Spleen (tissue), 11 donors: ENCODE data around the gene APBB2. TPM values are rescaled to one million over a fixed set of nuclear protein-coding genes. Genes with fewer than 3 reads are reported as not detected.

ENCODE experiments used
- DNase-seq: peaks from one replicate; pipeline ENCODE4 v3.0.0-alpha.2; 2020
- H3K27ac ChIP-seq, 8 donors: fragments of 200-600 bp; sonication (generic) in 7 of 8; 1 replicate in 4 of 8; 2 replicates in 4 of 8; pipeline versions ENCODE4 v1.5.0 to v1.8.0; 2016 to 2021; ENCODE audit warnings: inconsistent platforms in 4 of 8, mild to moderate bottlenecking in 4 of 8, moderate library complexity in 1 of 8
- H3K27me3 ChIP-seq, 7 donors: fragments of 200-600 bp; sonication (generic) in 6 of 7; replicated peaks in 1 of 7; 1 replicate in 4 of 7; 2 replicates in 3 of 7; pipeline versions ENCODE4 v1.5.0 to v1.8.0; 2016 to 2021; ENCODE audit warnings: inconsistent platforms in 3 of 7, mild to moderate bottlenecking in 1 of 7
- H3K36me3 ChIP-seq, 6 donors: fragments of 200-600 bp; sonication (generic) in 5 of 6; 1 replicate in 4 of 6; 2 replicates in 2 of 6; pipeline versions ENCODE4 v1.5.0 to v1.8.0; 2016 to 2021; ENCODE audit warnings: inconsistent platforms in 2 of 6
- H3K4me1 ChIP-seq, 6 donors: fragments of 200-600 bp; sonication (generic) in 5 of 6; 1 replicate in 3 of 6; 2 replicates in 3 of 6; pipeline versions ENCODE4 v1.5.0 to v1.8.0; 2016 to 2021; ENCODE audit warnings: inconsistent platforms in 3 of 6
- H3K4me3 ChIP-seq, 8 donors: fragments of 200-600 bp; sonication (generic) in 7 of 8; 1 replicate in 4 of 8; 2 replicates in 4 of 8; pipeline versions ENCODE4 v1.5.0 to v1.8.0; 2016 to 2021; ENCODE audit warnings: inconsistent platforms in 4 of 8, mild to moderate bottlenecking in 4 of 8, moderate library complexity in 2 of 8
- H3K9me3 ChIP-seq, 8 donors: fragments of 200-600 bp; sonication (generic) in 7 of 8; 1 replicate in 4 of 8; 2 replicates in 4 of 8; pipeline versions ENCODE4 v1.5.0 to v1.8.0; 2016 to 2021; ENCODE audit warnings: inconsistent platforms in 4 of 8
- POLR2A ChIP-seq, 3 donors: fragments of 450-650 bp; IDR thresholded peaks; one replicate each; pipeline ENCODE4 v1.5.1; 2017; ENCODE audit warnings: antibody characterized with exemption in 3 of 3, mild to moderate bottlenecking in 1 of 3
- POLR2AphosphoS5 ChIP-seq, 3 donors: sonication (generic); formaldehyde crosslinking; IDR thresholded peaks; one replicate each; pipeline ENCODE4 v1.5.1; 2017; ENCODE audit warnings: antibody characterized with exemption in 3 of 3
- WGBS, 5 donors: extraction: QIAGEN DNeasy Blood & Tissue Kit in 3 of 5; methylation state at CpG; one replicate each; pipeline versions ENCODE4 v1.1.5 to v1.1.7; 2013 to 2018; 5-methylcytosine and 5-hydroxymethylcytosine counted together
- intact Hi-C: fragments of 100-400 bp; cut with DNase I; formaldehyde crosslinking; loops from one replicate; pipeline ENCODE4 v1.15.0; 2023; ENCODE audit warnings: low total_unique reads
- polyA plus RNA-seq, 3 donors: library from polyadenylated mRNA; stranded (reverse); fragments of 200-250 nt; gene quantifications; one replicate each; pipeline ENCODE4 v1.2.1, GENCODE V29; 2013
- total RNA-seq, 7 donors: library from RNA; depleted of rRNA in 3 of 7; stranded (reverse); fragments of >200 nt in 3 of 7; fragmentation: NEBNext Ultra II Directional in 4 of 7; extraction: Animal tissue kit (Norgen Biotek cat#: 25700) in 4 of 7; gene quantifications; one replicate each; pipeline versions ENCODE4 v1.1.0 to v1.2.1, GENCODE V29; 2016 to 2021
- TF ChIP-seq, protein P1 (sequence below), 11 experiments: fragments of 200-600 bp in 7 of 11; fragments of 450-650 bp in 4 of 11; sonication (generic) in 4 of 11; IDR thresholded peaks in 8 of 11; conservative IDR thresholded peaks in 3 of 11; 1 replicate in 7 of 11; 2 replicates in 4 of 11; pipeline versions ENCODE4 v1.4.0 to v1.8.0; 2016 to 2021; ENCODE audit warnings: antibody characterized with exemption in 11 of 11, inconsistent platforms in 4 of 11, mild to moderate bottlenecking in 1 of 11
- donor health status: healthy with polysubstance abuse.
- donor health status: DM: no; HTN: no; CAD: no; lungs with moderate emphysema.
- donor health status: DM: no; HTN: no; CAD: no.
- donor health status: Bipolar disorder and iron deficiency.
- donor health status: healthy.
- donor health status: DM: no; HTN: no; CAD: no.
- donor health status: DM: yes; HTN: yes; CAD: no.

APBB2 gene
- total and polyA plus RNA-seq, 10 donors, result 4.0 to 115 (median 76.7) TPM

DNA sequence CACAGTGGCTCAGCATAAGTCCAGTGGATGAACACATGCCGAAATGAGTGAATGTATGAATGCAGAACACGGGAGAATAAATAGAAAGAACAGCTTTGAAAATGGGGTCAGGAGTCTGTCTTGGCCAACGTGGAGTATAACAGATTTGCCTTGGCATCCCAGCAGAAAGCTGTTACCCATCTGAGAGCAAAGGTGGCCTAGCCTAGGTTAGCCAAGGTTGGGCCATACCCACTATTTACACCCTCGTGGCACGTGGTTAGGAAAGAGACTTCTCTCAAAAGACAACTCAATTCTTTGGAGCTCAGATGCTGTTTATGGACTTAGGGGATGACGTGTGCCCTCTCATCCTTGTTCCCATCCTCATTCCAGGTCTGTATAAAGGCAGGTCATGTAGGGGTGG, 337.3 kb downstream of the APBB2 start:
- no peak for TF ChIP-seq POLR2AphosphoS5 (IDR thresholded peaks at IDR 0.05)
- no peak for TF ChIP-seq POLR2A (IDR thresholded peaks at IDR 0.05)
- TF ChIP-seq, protein P1, sequence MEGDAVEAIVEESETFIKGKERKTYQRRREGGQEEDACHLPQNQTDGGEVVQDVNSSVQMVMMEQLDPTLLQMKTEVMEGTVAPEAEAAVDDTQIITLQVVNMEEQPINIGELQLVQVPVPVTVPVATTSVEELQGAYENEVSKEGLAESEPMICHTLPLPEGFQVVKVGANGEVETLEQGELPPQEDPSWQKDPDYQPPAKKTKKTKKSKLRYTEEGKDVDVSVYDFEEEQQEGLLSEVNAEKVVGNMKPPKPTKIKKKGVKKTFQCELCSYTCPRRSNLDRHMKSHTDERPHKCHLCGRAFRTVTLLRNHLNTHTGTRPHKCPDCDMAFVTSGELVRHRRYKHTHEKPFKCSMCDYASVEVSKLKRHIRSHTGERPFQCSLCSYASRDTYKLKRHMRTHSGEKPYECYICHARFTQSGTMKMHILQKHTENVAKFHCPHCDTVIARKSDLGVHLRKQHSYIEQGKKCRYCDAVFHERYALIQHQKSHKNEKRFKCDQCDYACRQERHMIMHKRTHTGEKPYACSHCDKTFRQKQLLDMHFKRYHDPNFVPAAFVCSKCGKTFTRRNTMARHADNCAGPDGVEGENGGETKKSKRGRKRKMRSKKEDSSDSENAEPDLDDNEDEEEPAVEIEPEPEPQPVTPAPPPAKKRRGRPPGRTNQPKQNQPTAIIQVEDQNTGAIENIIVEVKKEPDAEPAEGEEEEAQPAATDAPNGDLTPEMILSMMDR (IDR thresholded peaks at IDR 0.05 in 8 of 11, conservative IDR thresholded peaks at IDR 0.05 in 3 of 11), result no peak
- no peaks in the 10 kb centered on the region for H3K4me1 ChIP-seq
- peaks cover 0 to 29% (median 0%) of the 10 kb centered on the region in 6 donors for H3K36me3 ChIP-seq
- no peaks in the 10 kb centered on the region for H3K27me3 ChIP-seq
- no peaks in the 10 kb centered on the region for H3K9me3 ChIP-seq
- no peak overlapping the region for H3K4me3 ChIP-seq
- intact Hi-C loops, result no loop called here
- no peak for DNase-seq
- no peak overlapping the region for H3K27ac ChIP-seq
- WGBS, 5 donors, result 82 to 94% (median 91%) methylated on average over 6 of the region's 6 CpGs

DNA sequence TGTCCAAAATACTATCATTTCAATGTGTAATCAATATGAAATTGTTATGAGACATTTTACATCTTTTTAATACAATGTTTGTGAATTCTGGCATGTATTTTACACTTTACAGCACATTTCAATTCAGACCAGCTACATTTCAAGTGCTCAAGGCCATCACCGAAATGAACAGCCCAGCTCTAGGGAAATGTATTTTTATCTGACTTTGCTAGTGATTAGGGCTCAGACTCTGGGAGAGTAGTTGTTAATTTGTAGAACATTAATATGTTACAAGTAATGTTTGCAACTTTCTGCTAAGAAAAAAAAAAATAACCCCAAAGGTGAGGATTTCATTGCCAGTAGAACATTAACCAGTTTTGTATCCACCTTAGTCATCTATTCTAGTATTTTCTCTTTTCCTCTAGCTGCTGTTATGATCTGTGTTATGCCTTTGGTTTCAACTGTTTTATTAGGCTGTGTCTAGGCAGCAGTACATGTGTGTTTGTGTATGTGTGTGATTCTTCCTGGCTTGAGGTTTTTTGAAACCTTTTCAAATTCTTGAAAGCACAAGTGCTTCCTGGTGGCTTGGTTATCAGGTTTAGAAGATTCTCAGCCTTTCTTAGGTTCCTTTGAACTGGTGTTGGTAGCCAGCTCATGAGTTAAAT, 338.7 kb downstream of the APBB2 start:
- no peak overlapping the region for H3K27ac ChIP-seq
- peaks cover 0 to 20% (median 0%) of the 10 kb centered on the region in 6 donors for H3K36me3 ChIP-seq
- H3K27me3 ChIP-seq, result no peaks in the 10 kb centered on the region
- H3K4me1 ChIP-seq, result no peaks in the 10 kb centered on the region
- no peak overlapping the region for H3K4me3 ChIP-seq
- intact Hi-C loops, result no loop called here
- no peaks in the 10 kb centered on the region for H3K9me3 ChIP-seq
- 40 to 84% (median 73%) methylated on average over 1 of the region's 1 CpG for WGBS, 5 donors
- TF ChIP-seq POLR2AphosphoS5 (IDR thresholded peaks at IDR 0.05) (no peak), POLR2A (IDR thresholded peaks at IDR 0.05) (no peak)
- TF ChIP-seq, protein P1 (IDR thresholded peaks at IDR 0.05 in 8 of 11, conservative IDR thresholded peaks at IDR 0.05 in 3 of 11), result no peak
- no peak for DNase-seq

DNA sequence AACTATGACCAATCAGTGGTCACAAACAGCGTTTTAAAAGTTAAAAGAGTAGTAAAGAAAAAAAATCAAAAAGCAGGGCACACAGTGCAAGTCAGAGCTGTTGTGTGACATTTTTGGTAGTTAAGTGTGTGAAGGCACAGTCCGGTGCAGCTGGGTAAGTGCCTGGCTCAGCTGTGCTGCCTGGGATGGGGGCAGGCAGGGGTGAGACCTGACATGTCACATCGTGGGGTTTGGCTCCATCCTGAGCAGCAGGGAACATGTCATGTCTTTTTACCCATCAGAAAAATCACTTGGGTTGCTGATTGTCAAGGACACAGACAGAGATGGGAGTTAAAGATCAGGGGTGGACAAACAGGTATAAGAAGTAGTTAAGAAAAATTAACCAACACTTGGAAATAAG, 339.4 kb downstream of the APBB2 start:
- intact Hi-C loops, result no loop called here
- H3K4me1 ChIP-seq, result no peaks in the 10 kb centered on the region
- peaks cover 0 to 13% (median 0%) of the 10 kb centered on the region in 6 donors for H3K36me3 ChIP-seq
- TF ChIP-seq, protein P1 (IDR thresholded peaks at IDR 0.05 in 8 of 11, conservative IDR thresholded peaks at IDR 0.05 in 3 of 11), result no peak
- TF ChIP-seq POLR2AphosphoS5 (IDR thresholded peaks at IDR 0.05) (no peak), POLR2A (IDR thresholded peaks at IDR 0.05) (no peak)
- no peaks in the 10 kb centered on the region for H3K9me3 ChIP-seq
- no peak overlapping the region for H3K27ac ChIP-seq
- WGBS, 5 donors, result 77 to 83% (median 81%) methylated on average over 3 of the region's 3 CpGs
- H3K27me3 ChIP-seq, result no peaks in the 10 kb centered on the region
- DNase-seq, result no peak
- H3K4me3 ChIP-seq, result no peak overlapping the region

DNA sequence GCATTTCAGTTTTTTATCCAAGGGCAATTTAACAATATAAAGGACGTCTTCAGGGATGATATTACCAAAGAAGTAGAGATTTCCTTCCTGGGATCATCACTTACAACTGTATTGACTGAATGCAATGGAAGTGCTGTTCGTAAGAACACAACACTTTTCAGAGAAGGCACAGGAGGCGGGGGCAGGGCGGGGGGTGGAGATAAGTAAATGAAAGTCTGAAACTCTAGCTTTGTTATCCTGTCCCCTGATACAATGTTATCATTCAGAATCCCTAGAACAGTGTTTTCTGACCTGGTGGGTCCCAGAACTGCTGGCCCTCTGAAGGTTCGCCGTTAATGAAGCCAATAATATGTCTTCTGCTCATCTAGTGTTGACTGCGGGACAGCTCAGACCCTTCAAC, 340.0 kb downstream of the APBB2 start:
- Histone ChIP-seq H3K27me3 (no peaks in the 10 kb centered on the region), H3K9me3 (no peaks in the 10 kb centered on the region), H3K27ac (no peak overlapping the region), H3K36me3 (peaks cover 0 to 10% (median 0%) of the 10 kb centered on the region in 6 donors), H3K4me1 (no peaks in the 10 kb centered on the region), H3K4me3 (no peak overlapping the region)
- 82 to 95% (median 89%) methylated on average over 7 of the region's 7 CpGs for WGBS, 5 donors
- no peak for DNase-seq
- intact Hi-C loops, result no loop called here
- TF ChIP-seq POLR2A (IDR thresholded peaks at IDR 0.05), result no peak
- no peak for TF ChIP-seq POLR2AphosphoS5 (IDR thresholded peaks at IDR 0.05)
- TF ChIP-seq, protein P1 (IDR thresholded peaks at IDR 0.05 in 8 of 11, conservative IDR thresholded peaks at IDR 0.05 in 3 of 11), result no peak
